ENCODE results near the gene SRCAP.

DNA sequence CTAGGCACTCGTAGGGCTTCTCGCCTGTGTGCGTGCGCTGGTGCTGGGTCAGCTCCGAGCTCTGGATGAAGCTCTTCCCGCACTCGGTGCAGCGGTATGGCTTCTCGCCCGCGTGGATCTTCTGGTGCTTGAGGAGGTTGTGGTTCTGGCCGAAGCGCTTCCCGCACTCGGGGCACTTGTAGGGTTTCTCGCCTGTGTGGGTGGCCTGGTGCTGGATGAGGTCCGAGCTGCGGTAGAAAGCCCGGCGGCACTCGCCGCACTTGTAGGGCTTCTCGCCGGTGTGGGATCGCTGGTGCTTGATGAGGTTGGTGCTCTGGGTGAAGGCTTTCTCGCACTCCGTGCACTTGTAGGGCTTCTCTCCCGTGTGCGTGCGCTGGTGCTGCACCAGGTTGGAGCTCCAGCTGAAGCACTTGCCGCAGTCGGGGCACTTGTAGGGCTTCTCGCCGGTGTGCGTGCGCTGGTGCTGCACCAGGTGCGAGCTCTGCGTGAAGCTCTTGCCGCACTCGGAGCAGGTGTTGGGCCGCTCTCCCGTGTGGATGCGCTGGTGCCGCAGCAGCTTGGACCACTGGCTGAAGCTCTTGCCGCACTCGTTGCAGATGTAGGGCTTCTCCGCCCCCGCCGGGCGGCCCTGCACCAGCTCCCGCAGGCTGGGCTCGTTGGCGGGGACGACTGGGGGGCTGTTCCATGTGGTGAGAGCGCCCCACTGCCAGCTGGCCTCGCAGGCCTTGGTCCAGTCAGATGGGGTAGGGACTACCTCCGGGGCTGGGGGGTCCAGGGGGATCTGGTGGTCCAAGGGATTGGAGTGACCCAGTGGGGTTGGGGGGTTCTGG is 84.5 kb downstream of the SRCAP start:
- TF ChIP-seq POLR2AphosphoS5 (IDR thresholded peaks at IDR 0.05; ENCODE audit: insufficient read depth in 1 of 2, low read depth in 1 of 2) (no peak), POLR2A (IDR thresholded peaks at IDR 0.05) (no peak)
- TF ChIP-seq, protein P1, sequence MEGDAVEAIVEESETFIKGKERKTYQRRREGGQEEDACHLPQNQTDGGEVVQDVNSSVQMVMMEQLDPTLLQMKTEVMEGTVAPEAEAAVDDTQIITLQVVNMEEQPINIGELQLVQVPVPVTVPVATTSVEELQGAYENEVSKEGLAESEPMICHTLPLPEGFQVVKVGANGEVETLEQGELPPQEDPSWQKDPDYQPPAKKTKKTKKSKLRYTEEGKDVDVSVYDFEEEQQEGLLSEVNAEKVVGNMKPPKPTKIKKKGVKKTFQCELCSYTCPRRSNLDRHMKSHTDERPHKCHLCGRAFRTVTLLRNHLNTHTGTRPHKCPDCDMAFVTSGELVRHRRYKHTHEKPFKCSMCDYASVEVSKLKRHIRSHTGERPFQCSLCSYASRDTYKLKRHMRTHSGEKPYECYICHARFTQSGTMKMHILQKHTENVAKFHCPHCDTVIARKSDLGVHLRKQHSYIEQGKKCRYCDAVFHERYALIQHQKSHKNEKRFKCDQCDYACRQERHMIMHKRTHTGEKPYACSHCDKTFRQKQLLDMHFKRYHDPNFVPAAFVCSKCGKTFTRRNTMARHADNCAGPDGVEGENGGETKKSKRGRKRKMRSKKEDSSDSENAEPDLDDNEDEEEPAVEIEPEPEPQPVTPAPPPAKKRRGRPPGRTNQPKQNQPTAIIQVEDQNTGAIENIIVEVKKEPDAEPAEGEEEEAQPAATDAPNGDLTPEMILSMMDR (IDR thresholded peaks at IDR 0.05), result no peak
